Prostate gland (tissue), 2 donors: ENCODE measurements around the gene IL1RAPL2.

Experiments
- POLR2A ChIP-seq: fragments of 450-650 bp; IDR thresholded peaks from one replicate; pipeline ENCODE4 v1.6.1; 2016; ENCODE audit warnings: antibody characterized with exemption, mild to moderate bottlenecking
- POLR2AphosphoS5 ChIP-seq: sonication (generic); formaldehyde crosslinking; IDR thresholded peaks from one replicate; pipeline ENCODE4 v1.6.1; 2017; ENCODE audit warnings: antibody characterized with exemption
- TF ChIP-seq, protein P1 (sequence below), 4 experiments: fragments of 200-600 bp in 2 of 4; fragments of 450-650 bp in 2 of 4; sonication (generic) in 2 of 4; IDR thresholded peaks; 1 replicate in 3 of 4; 2 replicates in 1 of 4; pipeline ENCODE4 v1.5.1; 2016 to 2019; ENCODE audit warnings: antibody characterized with exemption in 4 of 4, mild to moderate bottlenecking in 2 of 4, moderate library complexity in 2 of 4

GRCh38 chrX:105173071-105173470 lies 607.1 kb downstream of the IL1RAPL2 start:
- TF ChIP-seq, protein P1, sequence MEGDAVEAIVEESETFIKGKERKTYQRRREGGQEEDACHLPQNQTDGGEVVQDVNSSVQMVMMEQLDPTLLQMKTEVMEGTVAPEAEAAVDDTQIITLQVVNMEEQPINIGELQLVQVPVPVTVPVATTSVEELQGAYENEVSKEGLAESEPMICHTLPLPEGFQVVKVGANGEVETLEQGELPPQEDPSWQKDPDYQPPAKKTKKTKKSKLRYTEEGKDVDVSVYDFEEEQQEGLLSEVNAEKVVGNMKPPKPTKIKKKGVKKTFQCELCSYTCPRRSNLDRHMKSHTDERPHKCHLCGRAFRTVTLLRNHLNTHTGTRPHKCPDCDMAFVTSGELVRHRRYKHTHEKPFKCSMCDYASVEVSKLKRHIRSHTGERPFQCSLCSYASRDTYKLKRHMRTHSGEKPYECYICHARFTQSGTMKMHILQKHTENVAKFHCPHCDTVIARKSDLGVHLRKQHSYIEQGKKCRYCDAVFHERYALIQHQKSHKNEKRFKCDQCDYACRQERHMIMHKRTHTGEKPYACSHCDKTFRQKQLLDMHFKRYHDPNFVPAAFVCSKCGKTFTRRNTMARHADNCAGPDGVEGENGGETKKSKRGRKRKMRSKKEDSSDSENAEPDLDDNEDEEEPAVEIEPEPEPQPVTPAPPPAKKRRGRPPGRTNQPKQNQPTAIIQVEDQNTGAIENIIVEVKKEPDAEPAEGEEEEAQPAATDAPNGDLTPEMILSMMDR (IDR thresholded peaks at IDR 0.05): no peak
- TF ChIP-seq POLR2A: no peak
- TF ChIP-seq POLR2AphosphoS5: no peak
